Karpas-422 (cell line): ENCODE measurements around the gene KAZN. TPM values are rescaled to one million over a fixed set of nuclear protein-coding genes. Genes with fewer than 3 reads are reported as not detected.

Experiments used
- DNase-seq: peaks from one replicate; pipeline ENCODE4 v3.0.0-alpha.2; 2015
- H2AFZ ChIP-seq: fragments of 200-600 bp; sonication (generic); 2 replicates; pipeline ENCODE4 v1.6.1; 2014; ENCODE audit warnings: antibody characterized with exemption, low read length, mixed read lengths
- H3K27ac ChIP-seq: fragments of 200-600 bp; sonication (generic); 2 replicates; pipeline ENCODE4 v1.5.1; 2014; ENCODE audit warnings: mild to moderate bottlenecking, low read length, moderate library complexity
- H3K27me3 ChIP-seq: fragments of 200-600 bp; sonication (generic); 2 replicates; pipeline ENCODE4 v1.6.1; 2014; ENCODE audit warnings: low read length, mixed read lengths
- H3K36me3 ChIP-seq: fragments of 200-600 bp; sonication (generic); 2 replicates; pipeline ENCODE4 v1.6.1; 2014; ENCODE audit warnings: low read length, mixed read lengths; ENCODE audit not compliant: insufficient read depth
- H3K4me1 ChIP-seq: fragments of 200-600 bp; sonication (generic); 2 replicates; pipeline ENCODE4 v1.6.1; 2014; ENCODE audit warnings: mild to moderate bottlenecking, low read length, mixed read lengths
- H3K4me2 ChIP-seq: fragments of 200-600 bp; sonication (generic); 2 replicates; pipeline ENCODE4 v1.6.1; 2014; ENCODE audit warnings: low read length, low read depth, mild to moderate bottlenecking; ENCODE audit not compliant: poor library complexity, severe bottlenecking
- H3K4me3 ChIP-seq: fragments of 200-600 bp; sonication (generic); 2 replicates; pipeline ENCODE4 v1.5.1; 2014; ENCODE audit warnings: mild to moderate bottlenecking, antibody characterized with exemption, low read length, mixed read lengths
- H3K79me2 ChIP-seq: fragments of 200-600 bp; sonication (generic); 2 replicates; pipeline ENCODE4 v1.6.1; 2014; ENCODE audit warnings: mild to moderate bottlenecking, low read length, mixed read lengths
- H3K9ac ChIP-seq: fragments of 200-600 bp; sonication (generic); 2 replicates; pipeline ENCODE4 v1.6.0; 2014; ENCODE audit warnings: low read length
- H3K9me2 ChIP-seq: fragments of 200-600 bp; sonication (generic), shearing (Covaris generic); replicated peaks from 2 replicates; pipeline ENCODE4 v1.6.0; 2014; ENCODE audit warnings: mild to moderate bottlenecking, low read length, moderate library complexity; ENCODE audit not compliant: insufficient read depth
- H3K9me3 ChIP-seq: fragments of 300-700, 200-600 bp; sonication (generic); 2 replicates; pipeline ENCODE4 v1.6.1; 2014; ENCODE audit warnings: low read length, mixed read lengths
- H4K20me1 ChIP-seq: fragments of 200-600 bp; sonication (generic); 2 replicates; pipeline ENCODE4 v1.6.1; 2014; ENCODE audit warnings: mild to moderate bottlenecking, antibody characterized with exemption, low read length, low read depth; ENCODE audit not compliant: insufficient read depth
- total RNA-seq: library from RNA; depleted of rRNA; stranded (reverse); fragments of >200 nt; shearing (Covaris generic); gene quantifications from 2 replicates; pipeline ENCODE4 v1.2.3, GENCODE V29; 2014; ENCODE audit warnings: low replicate concordance

Gene KAZN
- total RNA-seq, 1 experiment from 2014 or later: not detected

- DNase-seq: no peak
- Histone ChIP-seq H3K79me2 (no peaks in the 10 kb centered on the region), H3K9me3 (no peaks in the 10 kb centered on the region), H3K27me3 (no peaks in the 10 kb centered on the region), H3K4me3 (no peak overlapping the region), H3K4me1 (no peaks in the 10 kb centered on the region), H3K4me2 (no peak overlapping the region), H3K27ac (no peak overlapping the region), H3K36me3 (no peaks in the 10 kb centered on the region), H3K9ac (no peak overlapping the region), H3K9me2 (no peaks in the 10 kb centered on the region), H2AFZ (no peak overlapping the region), H4K20me1 (no peaks in the 10 kb centered on the region)
Measured at GRCh38 chr1:14756589-14757285, 158.3 kb downstream of the KAZN start.

- no peaks in the 10 kb centered on the region for H3K9me3 ChIP-seq
- H2AFZ ChIP-seq: no peak overlapping the region
- no peak for DNase-seq
- H3K9ac ChIP-seq: no peak overlapping the region
- H3K4me2 ChIP-seq: no peak overlapping the region
- H3K4me3 ChIP-seq: no peak overlapping the region
- H4K20me1 ChIP-seq: no peaks in the 10 kb centered on the region
- H3K27ac ChIP-seq: no peak overlapping the region
- no peaks in the 10 kb centered on the region for H3K9me2 ChIP-seq
- H3K27me3 ChIP-seq: no peaks in the 10 kb centered on the region
- no peaks in the 10 kb centered on the region for H3K4me1 ChIP-seq
- no peaks in the 10 kb centered on the region for H3K36me3 ChIP-seq
- H3K79me2 ChIP-seq: no peaks in the 10 kb centered on the region
Measured at GRCh38 chr1:14757286-14757625, 158.8 kb downstream of the KAZN start.

GRCh38 chr1:14759042-14759818 is 160.7 kb downstream of the KAZN start:
- Histone ChIP-seq H3K9me2 (no peaks in the 10 kb centered on the region), H3K9ac (no peak overlapping the region), H4K20me1 (no peaks in the 10 kb centered on the region), H3K4me1 (no peaks in the 10 kb centered on the region), H3K27ac (no peak overlapping the region), H3K79me2 (no peaks in the 10 kb centered on the region), H2AFZ (no peak overlapping the region), H3K36me3 (no peaks in the 10 kb centered on the region), H3K4me3 (no peak overlapping the region), H3K27me3 (no peaks in the 10 kb centered on the region), H3K9me3 (no peaks in the 10 kb centered on the region), H3K4me2 (no peak overlapping the region)
- no peak for DNase-seq

- Histone ChIP-seq H3K27ac (no peak overlapping the region), H3K9me3 (no peaks in the 10 kb centered on the region), H3K79me2 (no peaks in the 10 kb centered on the region), H3K27me3 (no peaks in the 10 kb centered on the region), H3K36me3 (no peaks in the 10 kb centered on the region), H4K20me1 (no peaks in the 10 kb centered on the region), H3K4me1 (no peaks in the 10 kb centered on the region), H3K9ac (no peak overlapping the region), H3K9me2 (no peaks in the 10 kb centered on the region), H3K4me3 (no peak overlapping the region), H3K4me2 (no peak overlapping the region), H2AFZ (no peak overlapping the region)
- no peak for DNase-seq
Measured at GRCh38 chr1:14759843-14760242, 161.4 kb downstream of the KAZN start.

- Histone ChIP-seq H3K9me3 (no peaks in the 10 kb centered on the region), H3K9ac (no peak overlapping the region), H4K20me1 (no peaks in the 10 kb centered on the region), H3K36me3 (no peaks in the 10 kb centered on the region), H3K4me3 (no peak overlapping the region), H3K27me3 (no peaks in the 10 kb centered on the region), H3K9me2 (no peaks in the 10 kb centered on the region), H3K27ac (no peak overlapping the region), H3K4me2 (no peak overlapping the region), H3K4me1 (no peaks in the 10 kb centered on the region), H3K79me2 (no peaks in the 10 kb centered on the region), H2AFZ (no peak overlapping the region)
- DNase-seq: no peak
Measured at GRCh38 chr1:14760780-14761179, 162.3 kb downstream of the KAZN start.

GRCh38 chr1:14761291-14762153 is 163.0 kb downstream of the KAZN start:
- Histone ChIP-seq H3K9ac (no peak overlapping the region), H3K4me3 (no peak overlapping the region), H3K4me2 (no peak overlapping the region), H3K4me1 (no peaks in the 10 kb centered on the region), H3K27me3 (no peaks in the 10 kb centered on the region), H2AFZ (no peak overlapping the region), H3K9me3 (no peaks in the 10 kb centered on the region), H3K27ac (no peak overlapping the region), H3K9me2 (no peaks in the 10 kb centered on the region), H3K79me2 (no peaks in the 10 kb centered on the region), H4K20me1 (no peaks in the 10 kb centered on the region), H3K36me3 (no peaks in the 10 kb centered on the region)
- no peak for DNase-seq

- no peaks in the 10 kb centered on the region for H4K20me1 ChIP-seq
- no peaks in the 10 kb centered on the region for H3K9me3 ChIP-seq
- no peak overlapping the region for H2AFZ ChIP-seq
- H3K9ac ChIP-seq: no peak overlapping the region
- no peak overlapping the region for H3K4me2 ChIP-seq
- DNase-seq: no peak
- no peaks in the 10 kb centered on the region for H3K36me3 ChIP-seq
- H3K27ac ChIP-seq: no peak overlapping the region
- H3K27me3 ChIP-seq: no peaks in the 10 kb centered on the region
- H3K79me2 ChIP-seq: no peaks in the 10 kb centered on the region
- H3K4me1 ChIP-seq: peaks cover 3% of the 10 kb centered on the region; the same call in 1 of the 2 replicates
- no peak overlapping the region for H3K4me3 ChIP-seq
- no peaks in the 10 kb centered on the region for H3K9me2 ChIP-seq
Measured at GRCh38 chr1:14763977-14764376, 165.5 kb downstream of the KAZN start.

GRCh38 chr1:14765773-14766172 is 167.3 kb downstream of the KAZN start:
- Histone ChIP-seq H3K9me3 (no peaks in the 10 kb centered on the region), H4K20me1 (no peaks in the 10 kb centered on the region), H3K27ac (no peak overlapping the region), H3K4me3 (no peak overlapping the region), H2AFZ (no peak overlapping the region), H3K9me2 (no peaks in the 10 kb centered on the region), H3K27me3 (no peaks in the 10 kb centered on the region), H3K9ac (no peak overlapping the region), H3K4me1 (peaks cover 3% of the 10 kb centered on the region; the same call in 1 of the 2 replicates), H3K36me3 (no peaks in the 10 kb centered on the region), H3K79me2 (no peaks in the 10 kb centered on the region), H3K4me2 (no peak overlapping the region)
- DNase-seq: no peak
